ENCODE results near the gene VPS39.

- TF ChIP-seq POLR2A (IDR thresholded peaks at IDR 0.05; ENCODE audit: low read depth, low read length) (no peak), EZH2 (IDR thresholded peaks at IDR 0.05; ENCODE audit: borderline replicate concordance, low read depth, low read length, severe bottlenecking) (no peak), POLR2AphosphoS5 (IDR thresholded peaks at IDR 0.05; ENCODE audit: insufficient read depth, low read depth, low read length) (no peak)
- TF ChIP-seq, protein P1, sequence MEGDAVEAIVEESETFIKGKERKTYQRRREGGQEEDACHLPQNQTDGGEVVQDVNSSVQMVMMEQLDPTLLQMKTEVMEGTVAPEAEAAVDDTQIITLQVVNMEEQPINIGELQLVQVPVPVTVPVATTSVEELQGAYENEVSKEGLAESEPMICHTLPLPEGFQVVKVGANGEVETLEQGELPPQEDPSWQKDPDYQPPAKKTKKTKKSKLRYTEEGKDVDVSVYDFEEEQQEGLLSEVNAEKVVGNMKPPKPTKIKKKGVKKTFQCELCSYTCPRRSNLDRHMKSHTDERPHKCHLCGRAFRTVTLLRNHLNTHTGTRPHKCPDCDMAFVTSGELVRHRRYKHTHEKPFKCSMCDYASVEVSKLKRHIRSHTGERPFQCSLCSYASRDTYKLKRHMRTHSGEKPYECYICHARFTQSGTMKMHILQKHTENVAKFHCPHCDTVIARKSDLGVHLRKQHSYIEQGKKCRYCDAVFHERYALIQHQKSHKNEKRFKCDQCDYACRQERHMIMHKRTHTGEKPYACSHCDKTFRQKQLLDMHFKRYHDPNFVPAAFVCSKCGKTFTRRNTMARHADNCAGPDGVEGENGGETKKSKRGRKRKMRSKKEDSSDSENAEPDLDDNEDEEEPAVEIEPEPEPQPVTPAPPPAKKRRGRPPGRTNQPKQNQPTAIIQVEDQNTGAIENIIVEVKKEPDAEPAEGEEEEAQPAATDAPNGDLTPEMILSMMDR (IDR thresholded peaks at IDR 0.05; ENCODE audit: extremely low read depth in 1 of 2, insufficient read depth in 1 of 2, low read depth in 1 of 2, low read length in 2 of 2) = no peak
Observed at GRCh38 chr15:42190370-42190769, 17.7 kb downstream of the VPS39 start.
